Esophagus squamous epithelium (tissue), 5 donors: ENCODE results near the gene CFAP44. TPM values are rescaled to one million over a fixed set of nuclear protein-coding genes. Genes with fewer than 3 reads are reported as not detected.

ENCODE experiments used
- DNase-seq: peaks from one replicate; lab custom pipeline; 2025; lab: John Stamatoyannopoulos, UW
- H3K27ac ChIP-seq, 4 donors: fragments of 200-600 bp; sonication (generic); one replicate each; pipeline ENCODE4 v1.5.1; 2016 to 2019; ENCODE audit warnings: mild to moderate bottlenecking in 1 of 4
- H3K27me3 ChIP-seq, 4 donors: fragments of 200-600 bp; sonication (generic); 1 replicate in 3 of 4; 2 replicates in 1 of 4; pipeline versions ENCODE4 v1.5.1 to v1.6.0; 2017 to 2021; ENCODE audit warnings: antibody characterized with exemption in 1 of 4
- H3K36me3 ChIP-seq, 3 donors: fragments of 200-600 bp; sonication (generic); one replicate each; pipeline ENCODE4 v1.5.1; 2016 to 2019
- H3K4me1 ChIP-seq, 3 donors: fragments of 200-600 bp; sonication (generic); one replicate each; pipeline ENCODE4 v1.5.1; 2017 to 2019
- H3K4me3 ChIP-seq, 4 donors: fragments of 200-600 bp; sonication (generic); 1 replicate in 3 of 4; 2 replicates in 1 of 4; pipeline ENCODE4 v1.5.1; 2016 to 2019; ENCODE audit warnings: mild to moderate bottlenecking in 2 of 4, moderate library complexity in 1 of 4
- H3K9me3 ChIP-seq, 3 donors: fragments of 200-600 bp; sonication (generic); one replicate each; pipeline ENCODE4 v1.5.1; 2016 to 2019
- POLR2A ChIP-seq, 4 donors: fragments of 450-650 bp; IDR thresholded peaks; one replicate each; pipeline ENCODE4 v1.6.1; 2017; ENCODE audit warnings: antibody characterized with exemption in 4 of 4, mild to moderate bottlenecking in 4 of 4, moderate library complexity in 3 of 4
- WGBS, 2 donors: methylation state at CpG; one replicate each; pipeline ENCODE4 v1.1.5; 2018; 5-methylcytosine and 5-hydroxymethylcytosine counted together
- intact Hi-C: fragments of 100-400 bp; cut with DNase I; formaldehyde crosslinking; loops from one replicate; pipeline ENCODE4 v1.15.0; 2022
- total RNA-seq, 4 donors: library from RNA; depleted of rRNA; stranded (reverse); fragments of >200 nt; gene quantifications; one replicate each; pipeline ENCODE4 v1.1.0, GENCODE V29; 2016
- TF ChIP-seq, protein P1 (sequence below), 6 experiments: fragments of 450-650 bp in 4 of 6; fragments of 200-600 bp in 2 of 6; sonication (generic) in 2 of 6; IDR thresholded peaks; one replicate each; pipeline ENCODE4 v1.5.1; 2016 to 2019; ENCODE audit warnings: antibody characterized with exemption in 6 of 6, mild to moderate bottlenecking in 4 of 6, moderate library complexity in 4 of 6
- donor health status: DM: yes; HTN: yes; CAD: no.

CFAP44 gene
- total RNA-seq, 4 donors from 2014 or later = 1.3 to 8.6 (median 2.8) TPM

DNA sequence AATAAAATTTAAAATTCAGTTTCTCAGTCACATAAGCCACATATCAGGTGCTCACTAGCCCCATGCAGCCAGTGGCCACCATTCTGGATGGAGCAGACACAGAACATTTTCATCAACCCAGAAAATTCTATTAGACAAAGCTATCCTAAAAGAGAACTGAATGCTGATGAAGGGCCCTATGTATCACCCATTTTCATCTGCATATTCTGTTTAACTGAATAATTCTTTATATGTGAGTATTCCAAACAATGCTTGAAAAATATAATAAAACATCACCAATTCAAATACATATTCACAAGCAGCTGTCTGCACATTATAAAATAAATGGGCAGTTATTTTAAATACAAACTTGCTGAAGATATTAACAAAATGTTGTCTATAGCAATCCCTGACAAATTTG, 14.2 kb upstream of the CFAP44 start:
- H3K4me3 ChIP-seq = no peak overlapping the region

DNA sequence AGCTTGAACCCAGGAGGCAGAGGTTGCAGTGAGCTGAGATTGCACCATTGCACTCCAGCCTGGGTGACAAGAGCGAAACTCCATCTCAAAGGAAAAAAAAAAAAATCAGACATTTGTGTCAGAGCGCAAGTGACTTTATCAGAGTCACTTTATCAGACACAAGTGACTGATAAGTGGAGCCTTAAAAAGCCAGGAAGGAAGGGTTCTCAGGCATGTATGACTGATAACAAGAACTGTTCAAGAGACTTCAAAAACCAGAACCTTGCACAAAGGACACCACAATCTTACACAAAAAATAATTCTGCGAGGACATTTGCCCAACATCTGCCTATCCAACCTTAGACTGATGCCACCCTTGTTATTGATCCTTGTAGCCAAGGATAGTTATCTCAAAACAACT, 13.3 kb upstream of the CFAP44 start:
- TF ChIP-seq, protein P1, sequence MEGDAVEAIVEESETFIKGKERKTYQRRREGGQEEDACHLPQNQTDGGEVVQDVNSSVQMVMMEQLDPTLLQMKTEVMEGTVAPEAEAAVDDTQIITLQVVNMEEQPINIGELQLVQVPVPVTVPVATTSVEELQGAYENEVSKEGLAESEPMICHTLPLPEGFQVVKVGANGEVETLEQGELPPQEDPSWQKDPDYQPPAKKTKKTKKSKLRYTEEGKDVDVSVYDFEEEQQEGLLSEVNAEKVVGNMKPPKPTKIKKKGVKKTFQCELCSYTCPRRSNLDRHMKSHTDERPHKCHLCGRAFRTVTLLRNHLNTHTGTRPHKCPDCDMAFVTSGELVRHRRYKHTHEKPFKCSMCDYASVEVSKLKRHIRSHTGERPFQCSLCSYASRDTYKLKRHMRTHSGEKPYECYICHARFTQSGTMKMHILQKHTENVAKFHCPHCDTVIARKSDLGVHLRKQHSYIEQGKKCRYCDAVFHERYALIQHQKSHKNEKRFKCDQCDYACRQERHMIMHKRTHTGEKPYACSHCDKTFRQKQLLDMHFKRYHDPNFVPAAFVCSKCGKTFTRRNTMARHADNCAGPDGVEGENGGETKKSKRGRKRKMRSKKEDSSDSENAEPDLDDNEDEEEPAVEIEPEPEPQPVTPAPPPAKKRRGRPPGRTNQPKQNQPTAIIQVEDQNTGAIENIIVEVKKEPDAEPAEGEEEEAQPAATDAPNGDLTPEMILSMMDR (IDR thresholded peaks at IDR 0.05) = no peak
- no peak for TF ChIP-seq POLR2A (IDR thresholded peaks at IDR 0.05)
- Histone ChIP-seq H3K27ac (no peak overlapping the region), H3K4me3 (no peak overlapping the region), H3K4me1 (no peaks in the 10 kb centered on the region), H3K36me3 (peaks cover 0 to 97% (median 3%) of the 10 kb centered on the region in 3 donors), H3K9me3 (no peaks in the 10 kb centered on the region), H3K27me3 (no peaks in the 10 kb centered on the region)
- intact Hi-C loops = no loop called here
- DNase-seq = no peak
- WGBS, 2 donors = 82 to 83% methylated on average over 3 of the region's 3 CpGs

More for the DNA sequence above, 14.2 kb upstream of the CFAP44 start:
- TF ChIP-seq, protein P1 (IDR thresholded peaks at IDR 0.05) = no peak
- TF ChIP-seq POLR2A (IDR thresholded peaks at IDR 0.05) = no peak
- H3K27me3 ChIP-seq = no peaks in the 10 kb centered on the region
- no peaks in the 10 kb centered on the region for H3K9me3 ChIP-seq
- intact Hi-C loops = no loop called here
- no peak for DNase-seq
- H3K4me1 ChIP-seq = no peaks in the 10 kb centered on the region
- H3K36me3 ChIP-seq = peaks cover 2 to 97% (median 4%) of the 10 kb centered on the region in 3 donors
- no peak overlapping the region for H3K27ac ChIP-seq

DNA sequence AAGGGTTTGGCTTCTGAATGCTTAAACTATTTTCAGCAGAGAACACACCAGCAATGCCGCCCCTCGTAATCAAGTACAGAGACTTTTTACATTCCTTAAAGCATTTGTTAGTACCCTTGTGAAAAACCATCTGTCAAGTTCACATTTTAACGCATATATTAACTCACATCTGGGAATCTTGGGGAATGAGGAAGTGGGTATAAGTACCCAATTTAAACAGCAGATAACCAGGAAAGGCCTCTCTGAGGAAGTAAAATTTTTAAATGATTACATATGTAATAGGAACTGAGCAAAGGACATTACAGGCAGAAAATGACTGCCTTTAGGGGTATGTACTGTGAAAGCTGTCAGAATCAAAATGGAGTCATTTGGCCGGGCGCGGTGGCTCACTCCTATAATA, 12.8 kb upstream of the CFAP44 start:
- TF ChIP-seq, protein P1 (IDR thresholded peaks at IDR 0.05) = no peak
- no peak for TF ChIP-seq POLR2A (IDR thresholded peaks at IDR 0.05)
- DNase-seq = no peak
- intact Hi-C loops = no loop called here
- H3K9me3 ChIP-seq = no peaks in the 10 kb centered on the region
- 87 to 92% methylated on average over 6 of the region's 6 CpGs for WGBS, 2 donors
- peaks cover 0 to 94% (median 3%) of the 10 kb centered on the region in 3 donors for H3K36me3 ChIP-seq
- H3K27ac ChIP-seq = no peak overlapping the region
- H3K4me1 ChIP-seq = no peaks in the 10 kb centered on the region
- no peaks in the 10 kb centered on the region for H3K27me3 ChIP-seq
- H3K4me3 ChIP-seq = no peak overlapping the region

DNA sequence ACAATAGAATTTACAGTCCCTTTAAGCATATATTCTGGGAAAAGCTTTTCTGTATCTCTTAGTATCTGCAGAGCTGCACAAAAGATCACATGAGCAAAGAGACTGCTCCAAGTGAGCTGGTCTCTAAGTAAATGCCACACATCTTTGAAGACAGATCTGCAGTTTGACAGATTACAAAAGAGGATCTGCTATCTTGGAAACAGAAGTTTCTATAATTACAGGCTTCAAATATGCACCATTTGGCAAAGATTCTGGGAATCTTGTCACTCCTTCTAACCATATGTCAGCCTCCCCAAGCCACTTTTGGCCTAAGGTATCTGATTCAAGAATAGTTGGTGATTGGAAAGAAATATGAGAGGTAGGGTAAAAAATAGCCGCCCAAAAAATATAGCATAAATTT, 9.6 kb upstream of the CFAP44 start:
- H3K27me3 ChIP-seq = no peaks in the 10 kb centered on the region
- no peak overlapping the region for H3K4me3 ChIP-seq
- no peaks in the 10 kb centered on the region for H3K9me3 ChIP-seq
- H3K36me3 ChIP-seq = peaks cover 0 to 80% (median 3%) of the 10 kb centered on the region in 3 donors
- 89% methylated on average over 1 of the region's 1 CpG for WGBS, 2 donors
- no peak overlapping the region for H3K27ac ChIP-seq
- TF ChIP-seq, protein P1 (IDR thresholded peaks at IDR 0.05) = no peak
- TF ChIP-seq POLR2A (IDR thresholded peaks at IDR 0.05) = no peak
- intact Hi-C loops = no loop called here
- peaks cover 0 to 9% (median 0%) of the 10 kb centered on the region in 3 donors for H3K4me1 ChIP-seq
- DNase-seq = no peak

DNA sequence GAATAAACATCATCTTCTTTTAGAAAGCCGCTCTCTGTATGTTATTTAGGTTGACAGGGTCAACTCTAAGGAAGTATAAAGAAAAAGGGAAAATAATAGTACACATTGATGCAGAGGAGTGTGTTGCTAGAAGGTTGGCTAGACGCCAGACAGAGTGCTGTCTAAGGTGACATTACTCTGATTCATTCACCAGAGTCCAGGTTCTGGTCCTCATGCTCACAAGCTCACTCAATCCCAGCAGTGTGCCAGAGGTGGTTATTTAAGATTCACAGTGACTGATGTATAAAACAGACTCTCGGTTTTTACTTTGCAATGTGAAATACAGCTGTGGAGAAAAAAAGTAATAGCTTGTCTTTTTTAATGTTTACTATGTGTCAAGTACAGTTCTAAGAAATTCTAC, 1.7 kb downstream of the CFAP44 start:
- intact Hi-C loops = no loop called here
- WGBS, 2 donors = 89 to 94% methylated on average over 3 of the region's 3 CpGs
- TF ChIP-seq, protein P1 (IDR thresholded peaks at IDR 0.05) = no peak
- no peak for TF ChIP-seq POLR2A (IDR thresholded peaks at IDR 0.05)
- no peaks in the 10 kb centered on the region for H3K9me3 ChIP-seq
- no peak overlapping the region for H3K27ac ChIP-seq
- no peaks in the 10 kb centered on the region for H3K27me3 ChIP-seq
- no peak overlapping the region for H3K4me3 ChIP-seq
- DNase-seq = no peak
- peaks cover 0 to 11% (median 0%) of the 10 kb centered on the region in 3 donors for H3K4me1 ChIP-seq
- H3K36me3 ChIP-seq = peaks cover 0 to 6% (median 0%) of the 10 kb centered on the region in 3 donors
